ENCODE measurements around the gene RIPK4.

- TF ChIP-seq, protein P1, sequence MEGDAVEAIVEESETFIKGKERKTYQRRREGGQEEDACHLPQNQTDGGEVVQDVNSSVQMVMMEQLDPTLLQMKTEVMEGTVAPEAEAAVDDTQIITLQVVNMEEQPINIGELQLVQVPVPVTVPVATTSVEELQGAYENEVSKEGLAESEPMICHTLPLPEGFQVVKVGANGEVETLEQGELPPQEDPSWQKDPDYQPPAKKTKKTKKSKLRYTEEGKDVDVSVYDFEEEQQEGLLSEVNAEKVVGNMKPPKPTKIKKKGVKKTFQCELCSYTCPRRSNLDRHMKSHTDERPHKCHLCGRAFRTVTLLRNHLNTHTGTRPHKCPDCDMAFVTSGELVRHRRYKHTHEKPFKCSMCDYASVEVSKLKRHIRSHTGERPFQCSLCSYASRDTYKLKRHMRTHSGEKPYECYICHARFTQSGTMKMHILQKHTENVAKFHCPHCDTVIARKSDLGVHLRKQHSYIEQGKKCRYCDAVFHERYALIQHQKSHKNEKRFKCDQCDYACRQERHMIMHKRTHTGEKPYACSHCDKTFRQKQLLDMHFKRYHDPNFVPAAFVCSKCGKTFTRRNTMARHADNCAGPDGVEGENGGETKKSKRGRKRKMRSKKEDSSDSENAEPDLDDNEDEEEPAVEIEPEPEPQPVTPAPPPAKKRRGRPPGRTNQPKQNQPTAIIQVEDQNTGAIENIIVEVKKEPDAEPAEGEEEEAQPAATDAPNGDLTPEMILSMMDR (IDR thresholded peaks at IDR 0.05; ENCODE audit: insufficient read depth, low read depth, low read length), result no peak
- TF ChIP-seq EZH2 (IDR thresholded peaks at IDR 0.05; ENCODE audit: insufficient read depth, low read length), result no peak
These were observed 20.2 kb downstream of the RIPK4 start for GRCh38 chr21:41746744-41747006.
